Coronary artery (tissue), 2 donors: ENCODE results near the gene TRAF3IP3.

Experiments
- DNase-seq: peaks from one replicate; pipeline ENCODE4 v3.0.0-alpha.2; 2017; ENCODE audit warnings: low spot score
- H3K27ac ChIP-seq, 2 donors: fragments of 200-600 bp; sonication (generic); one replicate each; pipeline ENCODE4 v1.5.1; 2016 to 2019
- H3K4me3 ChIP-seq: fragments of 200-600 bp; sonication (generic); 2 replicates; pipeline ENCODE4 v1.5.1; 2016; ENCODE audit warnings: mild to moderate bottlenecking, moderate library complexity
- TF ChIP-seq, protein P1 (sequence below): fragments of 200-600 bp; sonication (generic); IDR thresholded peaks from one replicate; pipeline ENCODE4 v1.5.1; 2019; ENCODE audit warnings: antibody characterized with exemption

TRAF3IP3 gene

DNA sequence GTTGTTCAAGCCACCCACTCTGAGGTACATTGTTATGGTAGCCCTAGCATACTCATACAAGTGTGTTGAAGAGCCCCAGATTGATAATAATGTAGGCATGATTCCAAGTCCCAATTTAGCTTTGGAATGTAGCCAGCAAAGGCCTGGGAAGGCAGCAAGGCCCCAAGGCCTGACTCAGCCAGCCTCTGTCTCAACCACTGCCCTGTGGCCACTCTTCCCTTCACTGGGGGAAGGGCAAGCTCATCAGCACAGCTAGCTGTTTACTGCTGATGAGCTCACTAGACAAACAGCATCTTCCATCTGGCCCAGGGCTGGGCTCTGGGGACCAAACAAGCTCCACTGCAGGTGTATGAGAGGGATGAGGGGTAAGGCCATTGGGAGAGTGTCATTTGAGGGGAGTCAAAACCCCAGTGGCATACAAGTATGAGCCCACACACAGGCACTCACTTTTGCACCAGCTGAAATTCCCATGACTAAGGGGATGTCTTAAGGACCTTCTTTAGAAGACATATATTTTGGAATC is 52.3 kb downstream of the TRAF3IP3 start:
- no peak overlapping the region for H3K27ac ChIP-seq
- peak; percentile 14 for DNase-seq
- no peak overlapping the region for H3K4me3 ChIP-seq
- TF ChIP-seq, protein P1, sequence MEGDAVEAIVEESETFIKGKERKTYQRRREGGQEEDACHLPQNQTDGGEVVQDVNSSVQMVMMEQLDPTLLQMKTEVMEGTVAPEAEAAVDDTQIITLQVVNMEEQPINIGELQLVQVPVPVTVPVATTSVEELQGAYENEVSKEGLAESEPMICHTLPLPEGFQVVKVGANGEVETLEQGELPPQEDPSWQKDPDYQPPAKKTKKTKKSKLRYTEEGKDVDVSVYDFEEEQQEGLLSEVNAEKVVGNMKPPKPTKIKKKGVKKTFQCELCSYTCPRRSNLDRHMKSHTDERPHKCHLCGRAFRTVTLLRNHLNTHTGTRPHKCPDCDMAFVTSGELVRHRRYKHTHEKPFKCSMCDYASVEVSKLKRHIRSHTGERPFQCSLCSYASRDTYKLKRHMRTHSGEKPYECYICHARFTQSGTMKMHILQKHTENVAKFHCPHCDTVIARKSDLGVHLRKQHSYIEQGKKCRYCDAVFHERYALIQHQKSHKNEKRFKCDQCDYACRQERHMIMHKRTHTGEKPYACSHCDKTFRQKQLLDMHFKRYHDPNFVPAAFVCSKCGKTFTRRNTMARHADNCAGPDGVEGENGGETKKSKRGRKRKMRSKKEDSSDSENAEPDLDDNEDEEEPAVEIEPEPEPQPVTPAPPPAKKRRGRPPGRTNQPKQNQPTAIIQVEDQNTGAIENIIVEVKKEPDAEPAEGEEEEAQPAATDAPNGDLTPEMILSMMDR = no peak

DNA sequence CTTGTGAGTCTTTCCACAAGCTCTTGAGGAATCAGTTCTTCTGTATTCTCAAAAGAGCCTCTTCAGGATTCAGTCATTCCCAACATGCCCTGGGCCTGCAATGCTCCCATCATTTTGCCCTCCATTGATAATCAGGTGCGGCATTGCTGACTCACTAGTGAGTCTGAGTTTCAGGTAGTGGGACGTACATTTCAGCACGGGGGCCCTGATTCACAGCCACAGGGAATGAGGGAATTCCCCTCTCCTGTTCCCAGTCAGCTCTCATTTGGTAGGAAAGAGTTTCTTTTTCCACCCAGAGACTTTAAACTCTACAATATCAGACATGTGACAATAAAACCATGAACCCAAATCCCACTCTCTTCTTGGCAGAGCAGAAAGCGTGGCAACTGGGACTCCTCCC is 53.8 kb downstream of the TRAF3IP3 start:
- DNase-seq = no peak
- H3K27ac ChIP-seq = no peak overlapping the region
- TF ChIP-seq, protein P1 = no peak
- no peak overlapping the region for H3K4me3 ChIP-seq

GRCh38 chr1:209810783-209811182 is 54.9 kb downstream of the TRAF3IP3 start:
- TF ChIP-seq, protein P1 = no peak
- DNase-seq = no peak
- no peak overlapping the region for H3K27ac ChIP-seq
- H3K4me3 ChIP-seq = no peak overlapping the region

- TF ChIP-seq, protein P1 = no peak
- DNase-seq = no peak
- no peak overlapping the region for H3K4me3 ChIP-seq
- no peak overlapping the region for H3K27ac ChIP-seq
Measured at GRCh38 chr1:209813902-209814301, 58.0 kb downstream of the TRAF3IP3 start.

GRCh38 chr1:209815490-209815889 is 59.6 kb downstream of the TRAF3IP3 start:
- H3K4me3 ChIP-seq = no peak overlapping the region
- TF ChIP-seq, protein P1 = no peak
- no peak overlapping the region for H3K27ac ChIP-seq
- no peak for DNase-seq

DNA sequence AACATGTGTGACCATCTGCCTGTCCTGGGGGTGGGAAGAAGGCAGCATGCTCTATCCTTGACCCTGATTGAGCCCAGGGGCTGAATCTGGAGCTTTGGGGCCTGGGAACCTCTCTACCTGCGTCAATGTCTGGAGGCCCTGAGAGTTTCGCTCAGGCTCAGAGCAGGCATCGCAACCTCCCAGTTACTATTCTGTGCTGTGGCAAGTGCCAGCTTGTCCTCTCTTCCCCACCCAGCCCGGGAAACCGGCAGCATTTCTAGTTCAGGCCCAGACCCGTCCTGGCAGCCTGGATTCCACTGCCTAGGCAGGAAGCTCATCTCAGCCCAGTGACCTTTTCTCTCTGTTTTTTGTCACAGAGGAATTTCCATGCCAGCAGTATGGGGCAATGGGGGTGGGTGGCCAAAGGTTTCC is 60.1 kb downstream of the TRAF3IP3 start:
- Histone ChIP-seq H3K4me3 (no peak overlapping the region), H3K27ac (no peak overlapping the region)
- TF ChIP-seq, protein P1 = no peak
- no peak for DNase-seq

- Histone ChIP-seq H3K4me3 (no peak overlapping the region), H3K27ac (no peak overlapping the region)
- TF ChIP-seq, protein P1 = no peak
- DNase-seq = no peak
Measured at GRCh38 chr1:209816923-209817322, 61.1 kb downstream of the TRAF3IP3 start.
